ENCODE measurements around the gene HOOK2.

HOOK2 gene

GRCh38 chr19:12756150-12756883 lies 19.0 kb downstream of the HOOK2 start:
- Histone ChIP-seq H3K4me2 (ENCODE audit: low read length) (no peak overlapping the region), H3K36me3 (ENCODE audit: control insufficient read depth, insufficient read depth, low read length) (no peaks in the 10 kb centered on the region), H3K27ac (no peak overlapping the region), H3K9me3 (ENCODE audit: control insufficient read depth, low read length) (no peaks in the 10 kb centered on the region), H3K9ac (no peak overlapping the region), H3K4me3 (ENCODE audit: low read depth, low read length) (no peak overlapping the region), H3K79me2 (no peaks in the 10 kb centered on the region), H2AFZ (no peak overlapping the region), H3K4me1 (peaks cover 2% of the 10 kb centered on the region), H3K27me3 (ENCODE audit: control insufficient read depth, insufficient read depth, low read length) (no peaks in the 10 kb centered on the region)
- no peak for TF ChIP-seq CTCF (IDR thresholded peaks at IDR 0.05)

- H3K27ac ChIP-seq = no peak overlapping the region
Observed at GRCh38 chr19:12754465-12755196, 20.7 kb downstream of the HOOK2 start.

GRCh38 chr19:12752056-12752781 lies 23.1 kb downstream of the HOOK2 start:
- no peak for TF ChIP-seq CTCF (IDR thresholded peaks at IDR 0.05)
- H3K27me3 ChIP-seq (ENCODE audit: control insufficient read depth, insufficient read depth, low read length) = no peaks in the 10 kb centered on the region
- H3K4me2 ChIP-seq (ENCODE audit: low read length) = no peak overlapping the region
- H3K36me3 ChIP-seq (ENCODE audit: control insufficient read depth, insufficient read depth, low read length) = no peaks in the 10 kb centered on the region
- H3K9ac ChIP-seq = no peak overlapping the region
- H3K79me2 ChIP-seq = no peaks in the 10 kb centered on the region
- H3K4me3 ChIP-seq (ENCODE audit: low read depth, low read length) = no peak overlapping the region
- H3K9me3 ChIP-seq (ENCODE audit: control insufficient read depth, low read length) = no peaks in the 10 kb centered on the region
- no peaks in the 10 kb centered on the region for H3K4me1 ChIP-seq
- no peak overlapping the region for H2AFZ ChIP-seq
- no peak overlapping the region for H3K27ac ChIP-seq

More at GRCh38 chr19:12754465-12755196, 20.7 kb downstream of the HOOK2 start:
- Histone ChIP-seq H3K4me2 (ENCODE audit: low read length) (no peak overlapping the region), H3K4me3 (ENCODE audit: low read depth, low read length) (no peak overlapping the region), H2AFZ (no peak overlapping the region), H3K9me3 (ENCODE audit: control insufficient read depth, low read length) (no peaks in the 10 kb centered on the region), H3K79me2 (no peaks in the 10 kb centered on the region), H3K27me3 (ENCODE audit: control insufficient read depth, insufficient read depth, low read length) (no peaks in the 10 kb centered on the region), H3K4me1 (peaks cover 2% of the 10 kb centered on the region), H3K9ac (no peak overlapping the region), H3K36me3 (ENCODE audit: control insufficient read depth, insufficient read depth, low read length) (no peaks in the 10 kb centered on the region)
- TF ChIP-seq CTCF (IDR thresholded peaks at IDR 0.05) = no peak

GRCh38 chr19:12751635-12752034 lies 23.7 kb downstream of the HOOK2 start, which contains the start of gene BEST2:
TSS of gene BEST2 (plus strand) at chr19:12751791. CDS start at chr19:12752593, 802 bp downstream.
- Histone ChIP-seq H2AFZ (no peak within 1 kb of the TSS), H3K9me3 (ENCODE audit: control insufficient read depth, low read length) (no peaks in the 10 kb centered on the region), H3K9ac (no peak within 1 kb of the TSS), H3K4me1 (no peaks in the 10 kb centered on the region), H3K27me3 (ENCODE audit: control insufficient read depth, insufficient read depth, low read length) (no peaks in the 10 kb centered on the region), H3K27ac (no peak within 1 kb of the TSS), H3K36me3 (ENCODE audit: control insufficient read depth, insufficient read depth, low read length) (no peaks in the 10 kb centered on the region), H3K79me2 (no peaks in the 10 kb centered on the region), H3K4me2 (ENCODE audit: low read length) (no peak within 1 kb of the TSS), H3K4me3 (ENCODE audit: low read depth, low read length) (no peak within 1 kb of the TSS)
- TF ChIP-seq CTCF (IDR thresholded peaks at IDR 0.05) = no peak

Measured in parathyroid adenoma (tissue), 2 donors.